ENCODE measurements around the gene MOB3A.
"Not testable (repeated sequence)": the region's sequence is repeated elsewhere in the genome, so short reads cannot be mapped to it uniquely, and the experiment has no call there.

Gene MOB3A

GRCh38 chr19:2096034-2096479 is at the start of gene MOB3A:
Gene MOB3A (minus strand): TSS chr19:2096326. CDS start chr19:2078560, 17,766 bp downstream.
- DNase-seq (ENCODE audit: low read depth in 2 of 2) = peak in 1 of 2 experiments; percentile 78

GRCh38 chr19:2145831-2146241 is 49.7 kb upstream of the MOB3A start:
- no peak for DNase-seq (ENCODE audit: low read depth in 2 of 2)

GRCh38 chr19:2144190-2144589 is 48.1 kb upstream of the MOB3A start:
- no peak for DNase-seq (ENCODE audit: low read depth in 2 of 2)

- no peak for DNase-seq (ENCODE audit: low read depth in 2 of 2)
These were observed 46.2 kb upstream of the MOB3A start for GRCh38 chr19:2142173-2142829.

- DNase-seq (ENCODE audit: low read depth in 2 of 2) = no peak
These were observed 44.0 kb upstream of the MOB3A start for GRCh38 chr19:2140138-2140569.

- DNase-seq (ENCODE audit: low read depth in 2 of 2) = no peak
These were observed 43.4 kb upstream of the MOB3A start for GRCh38 chr19:2139385-2140137.

- no peak for DNase-seq (ENCODE audit: low read depth in 2 of 2)
These were observed 42.1 kb upstream of the MOB3A start for GRCh38 chr19:2138061-2138728.

GRCh38 chr19:2136796-2137195 is 40.7 kb upstream of the MOB3A start:
- DNase-seq (ENCODE audit: low read depth in 2 of 2) = no peak

GRCh38 chr19:2135474-2136402 is 39.6 kb upstream of the MOB3A start:
- DNase-seq (ENCODE audit: low read depth in 2 of 2) = no peak

GRCh38 chr19:2132731-2133490 is 36.8 kb upstream of the MOB3A start:
- DNase-seq (ENCODE audit: low read depth in 2 of 2) = no peak

GRCh38 chr19:2132191-2132590 is 36.1 kb upstream of the MOB3A start:
- no peak for DNase-seq (ENCODE audit: low read depth in 2 of 2)

GRCh38 chr19:2131012-2131975 is 35.2 kb upstream of the MOB3A start:
- not testable (repeated sequence) for DNase-seq (ENCODE audit: low read depth in 2 of 2)

- DNase-seq (ENCODE audit: low read depth in 2 of 2) = no peak
These were observed 34.0 kb upstream of the MOB3A start for GRCh38 chr19:2129892-2130770.

- no peak for DNase-seq (ENCODE audit: low read depth in 2 of 2)
These were observed 33.4 kb upstream of the MOB3A start for GRCh38 chr19:2129486-2129885.

GRCh38 chr19:2129022-2129421 is 32.9 kb upstream of the MOB3A start:
- no peak for DNase-seq (ENCODE audit: low read depth in 2 of 2)

- not testable (repeated sequence) for DNase-seq (ENCODE audit: low read depth in 2 of 2)
These were observed 32.1 kb upstream of the MOB3A start for GRCh38 chr19:2128252-2128651.

GRCh38 chr19:2127758-2128157 is 31.6 kb upstream of the MOB3A start:
- DNase-seq (ENCODE audit: low read depth in 2 of 2) = no peak

- no peak for DNase-seq (ENCODE audit: low read depth in 2 of 2)
These were observed 30.9 kb upstream of the MOB3A start for GRCh38 chr19:2126879-2127518.
